SU-DHL-6 (cell line): ENCODE results near the gene INPP1.

Source experiments
- H2AFZ ChIP-seq: fragments of 200-600 bp; sonication (generic); 2 replicates; pipeline ENCODE4 v1.6.1; 2014; ENCODE audit warnings: low read depth, mild to moderate bottlenecking, moderate library complexity, mixed read lengths, antibody characterized with exemption, low read length; ENCODE audit not compliant: severe bottlenecking
- H3F3A ChIP-seq: fragments of 200-600 bp; shearing (Covaris generic); 2 replicates; pipeline ENCODE4 v1.6.0; 2016; ENCODE audit warnings: antibody characterized with exemption, mild to moderate bottlenecking; ENCODE audit not compliant: insufficient read depth
- H3K27ac ChIP-seq: fragments of 200-600 bp; sonication (generic); 2 replicates; pipeline ENCODE4 v1.5.1; 2016; ENCODE audit warnings: low read depth, mild to moderate bottlenecking, low read length, moderate library complexity, mixed read lengths
- H3K27me3 ChIP-seq: fragments of 200-600 bp; sonication (generic), shearing (Covaris generic); 2 replicates; pipeline ENCODE4 v1.6.0; 2014; ENCODE audit warnings: mild to moderate bottlenecking, low read length
- H3K36me3 ChIP-seq: fragments of 200-600 bp; sonication (generic); 2 replicates; pipeline ENCODE4 v1.6.1; 2014; ENCODE audit warnings: mild to moderate bottlenecking, low read length, mixed read lengths
- H3K4me2 ChIP-seq: fragments of 300-600, 200-600 bp; shearing (Covaris generic), sonication (generic); 2 replicates; pipeline ENCODE4 v1.6.0; 2014; ENCODE audit warnings: low read length, low read depth, mild to moderate bottlenecking; ENCODE audit not compliant: poor library complexity, severe bottlenecking
- H3K4me3 ChIP-seq: fragments of 200-600 bp; sonication (generic); 2 replicates; pipeline ENCODE4 v1.5.1; 2014; ENCODE audit warnings: antibody characterized with exemption, low read length, mild to moderate bottlenecking, mixed read lengths; ENCODE audit not compliant: insufficient read depth, poor library complexity, severe bottlenecking
- H3K79me2 ChIP-seq: fragments of 200-600 bp; sonication (generic); 2 replicates; pipeline ENCODE4 v1.6.1; 2014; ENCODE audit warnings: mild to moderate bottlenecking, low read length, moderate library complexity; ENCODE audit not compliant: insufficient read depth
- H3K9ac ChIP-seq: fragments of 200-600 bp; sonication (generic); 2 replicates; pipeline ENCODE4 v1.7.0; 2014; ENCODE audit warnings: mild to moderate bottlenecking, low read length
- H3K9me2 ChIP-seq: fragments of 200-600 bp; sonication (generic); replicated peaks from 2 replicates; pipeline ENCODE4 v1.6.1; 2014; ENCODE audit warnings: low read length; ENCODE audit not compliant: insufficient read depth
- H3K9me3 ChIP-seq: fragments of 200-600 bp; sonication (generic); 2 replicates; pipeline ENCODE4 v1.6.1; 2014; ENCODE audit warnings: low read length, mixed read lengths; ENCODE audit not compliant: insufficient read depth
- H4K20me1 ChIP-seq: fragments of 200-600 bp; sonication (generic); 2 replicates; pipeline ENCODE4 v1.6.1; 2014; ENCODE audit warnings: low read depth, mild to moderate bottlenecking, antibody characterized with exemption, low read length, moderate library complexity, mixed read lengths
- CTCF ChIP-seq: fragments of 200-600 bp; sonication (generic); IDR thresholded peaks from one replicate; pipeline ENCODE4 v1.5.1; 2017; ENCODE audit warnings: antibody characterized with exemption, mild to moderate bottlenecking, low read length, moderate library complexity; ENCODE audit not compliant: insufficient read depth, poor library complexity, severe bottlenecking
- EZH2phosphoT487 ChIP-seq: fragments of 200-600 bp; sonication (generic), shearing (Covaris generic); conservative IDR thresholded peaks from 2 replicates; pipeline ENCODE4 v1.6.1; 2018; ENCODE audit warnings: mild to moderate bottlenecking, antibody characterized with exemption, low read length, moderate library complexity, mixed read lengths

INPP1 gene

GRCh38 chr2:190413421-190413820, 70.0 kb downstream of the INPP1 start:
- H3K36me3 ChIP-seq, result no peaks in the 10 kb centered on the region
- H3K27me3 ChIP-seq, result no peaks in the 10 kb centered on the region
- H3K27ac ChIP-seq, result no peak overlapping the region
- H3K9me3 ChIP-seq, result no peaks in the 10 kb centered on the region
- no peak overlapping the region for H3K9ac ChIP-seq
- H3K4me2 ChIP-seq, result no peak overlapping the region
- 0 out of 2 replicates have a peak, but pooled peaks cover 5% of the 10 kb centered on the region for H3K79me2 ChIP-seq
- H3K9me2 ChIP-seq, result no peaks in the 10 kb centered on the region
- no peaks in the 10 kb centered on the region for H3F3A ChIP-seq
- no peak overlapping the region for H3K4me3 ChIP-seq
- TF ChIP-seq EZH2phosphoT487, result no peak
- TF ChIP-seq CTCF, result no peak
- H2AFZ ChIP-seq, result no peak overlapping the region
- peaks cover 4% of the 10 kb centered on the region; the same call in 1 of the 2 replicates for H4K20me1 ChIP-seq

GRCh38 chr2:190415251-190415650, 71.9 kb downstream of the INPP1 start:
- Histone ChIP-seq H2AFZ (no peak overlapping the region), H3K4me2 (no peak overlapping the region), H3K27me3 (no peaks in the 10 kb centered on the region), H3K9me3 (no peaks in the 10 kb centered on the region), H3K27ac (no peak overlapping the region), H3F3A (no peaks in the 10 kb centered on the region), H3K4me3 (no peak overlapping the region), H3K36me3 (no peaks in the 10 kb centered on the region), H4K20me1 (peaks cover 4% of the 10 kb centered on the region; the same call in 1 of the 2 replicates), H3K9me2 (no peaks in the 10 kb centered on the region), H3K79me2 (no peaks in the 10 kb centered on the region), H3K9ac (no peak overlapping the region)
- no peak for TF ChIP-seq EZH2phosphoT487
- no peak for TF ChIP-seq CTCF

GRCh38 chr2:190415794-190416775, 72.7 kb downstream of the INPP1 start:
- Histone ChIP-seq H3K9me3 (no peaks in the 10 kb centered on the region), H3K27ac (no peak overlapping the region), H3K36me3 (no peaks in the 10 kb centered on the region), H3K79me2 (no peaks in the 10 kb centered on the region), H3K9ac (no peak overlapping the region), H3K27me3 (no peaks in the 10 kb centered on the region), H3F3A (no peaks in the 10 kb centered on the region), H3K4me3 (no peak overlapping the region), H3K4me2 (no peak overlapping the region), H3K9me2 (no peaks in the 10 kb centered on the region), H2AFZ (no peak overlapping the region), H4K20me1 (peaks cover 4% of the 10 kb centered on the region; the same call in 1 of the 2 replicates)
- TF ChIP-seq CTCF, result no peak
- TF ChIP-seq EZH2phosphoT487, result no peak
